A172 (cell line): ENCODE measurements around the gene ABCF1. TPM values are rescaled to one million over a fixed set of nuclear protein-coding genes. Genes with fewer than 3 reads are reported as not detected.
A peak's percentile ranks its signal among the peaks of the same experiment; 100 is the strongest.
"Not testable (repeated sequence)": the region's sequence is repeated elsewhere in the genome, so short reads cannot be mapped to it uniquely, and the experiment has no call there.

Experiments used
- DNase-seq: peaks from one replicate; pipeline ENCODE4 v3.0.0-alpha.2; 2015; ENCODE audit warnings: low spot score
- total RNA-seq: library from RNA; depleted of rRNA; stranded (reverse); fragments of >200 nt; shearing (Covaris generic); gene quantifications from 2 replicates; pipeline ENCODE4 v1.2.3, GENCODE V29; 2014; rRNA removed

The ABCF1 gene
- 45.6 and 45.7 TPM in 2 replicates for total RNA-seq

GRCh38 chr6:30571075-30571761 is at the start of gene ABCF1:
ABCF1 (plus strand) TSS chr6:30571442; CDS start chr6:30571488, 46 bp downstream.
- peak; percentile 85 for DNase-seq

- DNase-seq: not testable (repeated sequence)
These were observed 49.3 kb upstream of the ABCF1 start for GRCh38 chr6:30521952-30522351.

GRCh38 chr6:30526444-30526843 is 44.8 kb upstream of the ABCF1 start:
- not testable (repeated sequence) for DNase-seq

- not testable (repeated sequence) for DNase-seq
These were observed 41.8 kb upstream of the ABCF1 start for GRCh38 chr6:30529349-30529875.

GRCh38 chr6:30530014-30530413 is 41.2 kb upstream of the ABCF1 start:
- no peak for DNase-seq

GRCh38 chr6:30533460-30534294 is 37.6 kb upstream of the ABCF1 start:
- DNase-seq: no peak

- no peak for DNase-seq
These were observed 33.3 kb upstream of the ABCF1 start for GRCh38 chr6:30537931-30538330.

- DNase-seq: peak; percentile 75
These were observed 29.5 kb upstream of the ABCF1 start for GRCh38 chr6:30541515-30542403.

- no peak for DNase-seq
These were observed 28.9 kb upstream of the ABCF1 start for GRCh38 chr6:30542404-30542725.

GRCh38 chr6:30542915-30543314 is 28.3 kb upstream of the ABCF1 start:
- DNase-seq: no peak

- DNase-seq: no peak
These were observed 27.4 kb upstream of the ABCF1 start for GRCh38 chr6:30543821-30544220.

GRCh38 chr6:30544666-30545272 is 26.5 kb upstream of the ABCF1 start:
- peak; percentile 74 for DNase-seq

GRCh38 chr6:30547454-30547853 is 23.8 kb upstream of the ABCF1 start:
- no peak for DNase-seq

GRCh38 chr6:30548375-30548774 is 22.9 kb upstream of the ABCF1 start:
- DNase-seq: no peak

GRCh38 chr6:30554404-30554803 is 16.8 kb upstream of the ABCF1 start:
- DNase-seq: no peak

GRCh38 chr6:30554962-30555815 is 16.1 kb upstream of the ABCF1 start:
- DNase-seq: no peak

GRCh38 chr6:30555816-30556065 is 15.5 kb upstream of the ABCF1 start:
- DNase-seq: no peak

GRCh38 chr6:30556066-30556905 is 15.0 kb upstream of the ABCF1 start, which contains the start of gene GNL1:
GNL1 (minus strand) TSS chr6:30556489; CDS start chr6:30556203, 286 bp downstream.
- DNase-seq: peak; percentile 87

- DNase-seq: peak; percentile 86
These were observed 14.1 kb upstream of the ABCF1 start, which contains the start of gene PRR3 for GRCh38 chr6:30556906-30557682. PRR3 (plus strand) TSS chr6:30557295; CDS start chr6:30557345, 50 bp downstream.
